GM19467 (cell line): ENCODE measurements around the gene SPAG4.

Experiments
- ATAC-seq: cut with Tn5 transposase; IDR thresholded peaks from one replicate; pipeline ENCODE4 v1.9.1; 2021; ENCODE audit warnings: mild to moderate bottlenecking, moderate library complexity; ENCODE audit not compliant: unreplicated experiment

SPAG4 gene, protein sequence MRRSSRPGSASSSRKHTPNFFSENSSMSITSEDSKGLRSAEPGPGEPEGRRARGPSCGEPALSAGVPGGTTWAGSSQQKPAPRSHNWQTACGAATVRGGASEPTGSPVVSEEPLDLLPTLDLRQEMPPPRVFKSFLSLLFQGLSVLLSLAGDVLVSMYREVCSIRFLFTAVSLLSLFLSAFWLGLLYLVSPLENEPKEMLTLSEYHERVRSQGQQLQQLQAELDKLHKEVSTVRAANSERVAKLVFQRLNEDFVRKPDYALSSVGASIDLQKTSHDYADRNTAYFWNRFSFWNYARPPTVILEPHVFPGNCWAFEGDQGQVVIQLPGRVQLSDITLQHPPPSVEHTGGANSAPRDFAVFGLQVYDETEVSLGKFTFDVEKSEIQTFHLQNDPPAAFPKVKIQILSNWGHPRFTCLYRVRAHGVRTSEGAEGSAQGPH

DNA sequence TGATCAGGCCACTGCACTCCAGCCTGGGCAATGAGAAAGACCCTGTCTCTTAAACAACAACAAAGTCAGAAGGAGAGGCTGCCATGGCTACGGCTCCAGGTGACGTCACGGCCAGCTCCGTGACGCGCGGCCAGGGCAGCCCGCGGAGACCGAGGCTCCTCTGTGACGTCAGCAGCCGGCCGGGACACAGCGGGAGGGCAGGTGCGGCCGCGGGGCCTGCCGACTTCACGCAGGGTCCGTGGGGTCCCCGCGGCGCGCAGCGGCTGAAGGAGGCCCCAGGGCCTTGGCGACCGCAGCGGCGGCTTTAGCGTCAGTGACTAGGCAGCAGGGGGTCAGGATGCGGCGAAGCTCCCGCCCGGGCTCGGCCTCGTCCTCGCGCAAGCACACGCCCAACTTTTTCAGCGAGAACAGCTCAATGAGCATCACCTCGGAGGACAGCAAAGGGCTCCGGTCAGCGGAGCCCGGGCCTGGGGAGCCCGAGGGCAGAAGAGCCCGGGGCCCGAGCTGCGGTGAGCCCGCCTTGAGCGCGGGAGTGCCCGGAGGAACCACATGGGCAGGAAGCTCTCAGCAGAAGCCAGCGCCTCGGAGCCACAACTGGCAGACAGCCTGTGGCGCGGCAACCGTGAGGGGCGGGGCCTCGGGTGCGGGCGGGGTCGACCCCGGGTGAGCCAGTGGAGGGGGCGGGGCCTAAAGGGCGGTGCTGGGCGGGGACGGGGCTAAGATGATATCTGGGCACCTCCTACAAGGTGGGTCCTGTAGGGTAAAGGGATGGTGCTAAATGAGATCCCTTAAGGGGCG is at the start of gene SPAG4:
Gene SPAG4 (plus strand): TSS at position 163 of the 798 bp plus-strand sequence. CDS start 175 bp downstream, at position 338.
- ATAC-seq, result peak; percentile 63

GRCh38 chr20:35568645-35569044 is 47.0 kb upstream of the SPAG4 start:
- no peak for ATAC-seq

DNA sequence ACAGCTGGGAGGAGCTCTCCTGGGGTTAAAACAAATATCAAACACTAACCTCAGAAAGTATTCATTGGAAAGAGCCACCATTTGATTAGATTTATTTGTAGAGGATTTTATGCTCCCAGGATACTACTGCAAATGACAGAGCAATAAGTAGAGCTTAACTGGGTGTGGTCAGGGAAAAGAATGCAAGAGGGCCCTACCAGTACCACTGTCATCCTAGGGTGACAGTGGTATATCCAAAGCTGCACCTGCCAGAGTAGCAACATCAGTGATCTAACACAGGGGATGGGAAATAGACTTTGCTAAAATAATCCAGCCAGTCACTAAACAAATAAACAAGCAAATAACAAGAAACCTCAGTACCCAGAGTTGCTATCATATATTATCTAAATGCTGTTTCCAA is 44.1 kb upstream of the SPAG4 start:
- ATAC-seq, result no peak

- no peak for ATAC-seq
Observed at GRCh38 chr20:35572838-35573237, 42.8 kb upstream of the SPAG4 start.

- no peak for ATAC-seq
Observed at GRCh38 chr20:35575958-35576357, 39.7 kb upstream of the SPAG4 start.

GRCh38 chr20:35576816-35577215 is 38.8 kb upstream of the SPAG4 start:
- no peak for ATAC-seq

DNA sequence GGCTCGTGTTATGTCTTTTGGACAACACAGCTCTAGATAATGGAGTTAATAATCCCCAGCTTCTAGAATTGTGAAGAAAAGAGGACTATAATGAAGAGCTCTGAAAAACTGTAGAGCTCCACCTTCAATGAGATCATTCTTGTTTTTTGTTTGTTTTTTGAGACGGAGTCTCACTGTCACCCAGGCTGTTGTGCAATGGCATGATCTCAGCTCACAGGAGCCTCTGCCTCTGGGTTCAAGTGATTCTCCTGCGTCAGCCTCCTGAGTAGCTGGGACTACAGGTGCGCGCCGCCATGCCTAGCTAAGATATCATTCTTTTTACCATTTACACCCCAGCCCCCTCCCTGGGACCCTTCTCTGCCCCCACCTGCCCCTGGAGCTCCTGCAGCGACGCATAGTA is 37.2 kb upstream of the SPAG4 start:
- no peak for ATAC-seq

DNA sequence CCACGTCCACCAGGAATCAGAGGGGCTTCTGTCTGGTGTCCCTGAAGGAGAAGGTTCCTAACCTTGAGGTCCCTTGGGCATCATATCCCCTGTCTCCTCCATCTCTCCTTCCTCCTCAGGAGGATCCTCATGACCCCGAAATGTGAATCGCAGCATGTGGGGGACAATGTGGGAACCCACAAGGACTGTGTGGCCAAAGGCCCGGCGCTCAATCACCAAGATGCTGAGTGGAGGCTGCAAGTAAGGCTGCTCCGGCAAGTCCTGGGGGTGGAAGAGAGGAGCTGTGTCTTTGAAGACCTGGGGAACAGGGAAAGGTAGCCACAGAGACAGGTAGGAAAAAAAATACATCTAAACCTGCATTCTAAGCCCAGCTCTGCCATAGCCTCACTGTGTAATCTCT is 36.4 kb upstream of the SPAG4 start:
- ATAC-seq, result no peak

DNA sequence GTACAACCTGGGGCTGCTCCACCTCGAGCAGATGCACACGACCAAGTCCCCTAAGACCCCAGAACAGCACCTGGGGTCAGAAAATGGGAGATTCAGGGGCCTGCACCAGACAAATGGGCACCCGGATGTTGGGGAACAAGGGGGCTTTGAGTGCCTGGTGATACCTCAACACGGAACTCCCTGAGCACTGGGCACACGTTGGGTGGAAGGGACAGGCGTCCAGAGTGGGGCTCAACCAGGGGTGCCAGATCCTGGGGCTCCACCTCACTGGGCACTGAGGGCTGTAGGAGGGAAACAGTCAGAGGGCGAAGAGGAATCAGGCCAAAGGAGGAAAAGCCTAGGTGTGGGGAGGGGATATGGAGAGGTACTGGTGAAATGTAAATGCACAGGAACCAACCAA is 33.5 kb upstream of the SPAG4 start:
- ATAC-seq, result no peak

- no peak for ATAC-seq
Observed at GRCh38 chr20:35582741-35583404, 32.8 kb upstream of the SPAG4 start.

- ATAC-seq, result no peak
Observed at GRCh38 chr20:35583636-35584560, 31.7 kb upstream of the SPAG4 start.

DNA sequence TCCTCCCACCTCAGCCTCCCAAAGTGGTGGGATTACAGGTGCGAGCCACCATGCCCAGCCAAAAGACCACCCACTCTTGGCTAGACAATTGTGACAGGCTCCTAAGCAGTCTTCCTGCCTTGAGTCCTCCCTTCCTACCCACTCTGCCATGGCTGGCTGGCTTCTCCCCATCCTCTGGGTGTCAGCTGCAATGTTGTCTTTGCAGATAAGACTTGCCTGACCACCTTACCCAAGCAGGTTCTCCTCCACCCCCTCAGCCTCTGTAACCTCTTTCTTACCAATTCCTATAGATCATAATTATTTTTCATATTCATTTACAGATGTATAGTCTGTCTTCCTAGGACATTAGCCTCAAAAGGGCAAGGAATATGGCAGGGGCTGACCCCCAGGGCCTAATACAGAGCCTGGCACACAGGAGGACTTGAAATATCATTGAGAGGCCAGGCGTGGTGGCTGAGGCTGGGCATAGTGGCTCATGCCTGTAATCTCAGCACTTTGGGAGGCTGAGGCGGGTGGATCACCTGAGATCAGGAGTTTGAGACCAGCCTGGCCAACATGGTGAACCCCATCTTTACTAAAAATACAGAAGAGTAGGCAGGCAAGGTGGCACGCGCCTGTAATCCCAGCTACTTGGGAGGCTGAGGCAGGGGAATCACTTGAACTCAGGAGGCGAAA is 28.7 kb upstream of the SPAG4 start:
- ATAC-seq, result no peak

DNA sequence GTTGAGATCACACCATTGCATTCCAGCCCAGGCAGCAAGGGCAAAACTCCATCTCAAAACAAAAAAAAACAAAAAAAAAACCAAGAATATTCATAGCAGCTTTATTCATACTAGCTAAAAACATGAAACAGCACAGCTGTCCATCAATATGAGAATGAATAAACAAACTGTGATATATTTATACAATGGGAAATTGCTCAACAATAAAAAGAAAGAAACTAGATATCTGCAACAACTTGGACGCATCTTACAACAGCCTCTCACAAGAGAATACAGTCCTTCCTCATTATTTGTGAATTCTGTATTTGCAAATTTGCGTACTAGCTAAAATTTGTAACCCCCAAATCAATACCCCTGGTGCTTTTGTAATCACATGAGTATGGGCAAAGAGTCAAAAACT is 28.2 kb upstream of the SPAG4 start:
- no peak for ATAC-seq

DNA sequence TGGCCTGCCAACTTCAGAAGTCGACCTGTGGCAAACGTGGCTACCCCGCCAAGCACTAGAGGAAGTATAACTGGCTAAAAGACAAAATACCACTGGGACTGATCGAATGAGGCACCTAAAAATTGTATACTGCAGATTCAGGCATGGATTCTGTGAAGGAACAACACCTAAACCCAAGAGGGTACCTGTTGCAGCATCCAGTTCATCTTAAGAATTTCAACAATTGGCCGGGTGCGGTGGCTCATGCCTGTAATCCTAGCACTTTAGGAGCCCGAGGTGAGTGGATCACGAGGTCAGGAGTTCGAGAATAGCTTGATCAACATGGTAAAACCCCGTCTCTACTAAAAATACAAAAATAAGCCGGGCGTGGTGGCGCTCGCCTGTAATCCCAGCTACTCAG is 27.2 kb upstream of the SPAG4 start:
- no peak for ATAC-seq

DNA sequence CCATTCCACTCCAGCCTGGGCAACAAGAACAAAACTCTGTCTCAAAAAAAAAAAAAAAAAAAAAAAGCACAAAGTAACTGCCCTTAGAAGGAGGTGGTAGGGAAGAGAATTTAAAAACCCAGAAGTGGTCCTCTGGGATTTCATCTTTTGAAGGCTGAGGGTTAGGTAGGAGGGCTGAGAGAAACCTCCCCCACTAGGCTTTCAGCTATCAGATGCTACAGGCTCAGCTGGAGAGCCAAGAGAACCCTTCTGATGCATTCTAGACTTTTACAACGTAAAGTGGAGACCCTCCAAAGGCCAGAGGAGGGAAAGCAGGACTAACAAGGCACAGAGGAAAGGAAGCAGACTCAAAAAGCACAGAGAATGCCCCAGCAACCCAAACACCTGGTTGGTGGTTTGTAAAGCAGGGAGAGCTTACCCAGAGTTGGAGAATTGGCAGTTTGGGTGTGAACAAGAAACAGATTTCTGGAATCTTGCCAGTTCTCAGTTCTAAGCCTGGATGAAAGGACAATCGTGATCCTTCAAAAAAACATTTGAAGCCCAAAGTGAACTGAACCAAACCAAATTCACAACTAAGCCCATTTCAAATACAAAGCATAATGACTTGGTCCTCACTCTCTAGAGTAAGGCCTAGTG is 23.2 kb upstream of the SPAG4 start:
- ATAC-seq, result no peak

DNA sequence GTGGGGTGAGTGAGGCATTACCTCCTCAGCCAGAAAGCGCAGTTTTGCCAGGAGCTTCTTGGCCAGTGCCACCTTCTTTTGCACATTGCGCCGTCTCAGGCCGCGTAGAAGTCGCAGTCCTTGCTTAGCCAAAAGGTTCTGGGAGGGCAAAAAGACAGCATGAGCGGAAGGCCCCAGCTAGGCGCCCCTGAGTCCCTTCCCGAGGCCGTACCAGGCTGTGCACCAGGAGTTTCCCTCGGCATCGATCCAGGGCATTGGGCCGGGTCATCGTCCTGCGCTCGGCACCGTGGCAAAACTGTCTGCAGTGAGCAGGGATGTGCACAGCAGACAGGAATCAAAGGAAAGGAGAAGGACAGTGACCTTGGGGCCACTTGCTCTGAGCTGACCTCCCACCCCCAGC is 20.2 kb upstream of the SPAG4 start:
- no peak for ATAC-seq

GRCh38 chr20:35595901-35596300 is 19.7 kb upstream of the SPAG4 start:
- ATAC-seq, result no peak

- no peak for ATAC-seq
Observed at GRCh38 chr20:35597186-35597585, 18.4 kb upstream of the SPAG4 start.

GRCh38 chr20:35598476-35598875 is 17.2 kb upstream of the SPAG4 start:
- ATAC-seq, result no peak
